SU-DHL-6 (cell line): Measurements from ENCODE around the gene IL17REL.

ENCODE experiments used
- H2AFZ ChIP-seq: fragments of 200-600 bp; sonication (generic); 2 replicates; pipeline ENCODE4 v1.6.1; 2014; ENCODE audit warnings: low read depth, mild to moderate bottlenecking, moderate library complexity, mixed read lengths, antibody characterized with exemption, low read length; ENCODE audit not compliant: severe bottlenecking
- H3F3A ChIP-seq: fragments of 200-600 bp; shearing (Covaris generic); 2 replicates; pipeline ENCODE4 v1.6.0; 2016; ENCODE audit warnings: antibody characterized with exemption, mild to moderate bottlenecking; ENCODE audit not compliant: insufficient read depth
- H3K27ac ChIP-seq: fragments of 200-600 bp; sonication (generic); 2 replicates; pipeline ENCODE4 v1.5.1; 2016; ENCODE audit warnings: low read depth, mild to moderate bottlenecking, low read length, moderate library complexity, mixed read lengths
- H3K27me3 ChIP-seq: fragments of 200-600 bp; sonication (generic), shearing (Covaris generic); 2 replicates; pipeline ENCODE4 v1.6.0; 2014; ENCODE audit warnings: mild to moderate bottlenecking, low read length
- H3K36me3 ChIP-seq: fragments of 200-600 bp; sonication (generic); 2 replicates; pipeline ENCODE4 v1.6.1; 2014; ENCODE audit warnings: mild to moderate bottlenecking, low read length, mixed read lengths
- H3K4me2 ChIP-seq: fragments of 300-600, 200-600 bp; shearing (Covaris generic), sonication (generic); 2 replicates; pipeline ENCODE4 v1.6.0; 2014; ENCODE audit warnings: low read length, low read depth, mild to moderate bottlenecking; ENCODE audit not compliant: poor library complexity, severe bottlenecking
- H3K4me3 ChIP-seq: fragments of 200-600 bp; sonication (generic); 2 replicates; pipeline ENCODE4 v1.5.1; 2014; ENCODE audit warnings: antibody characterized with exemption, low read length, mild to moderate bottlenecking, mixed read lengths; ENCODE audit not compliant: insufficient read depth, poor library complexity, severe bottlenecking
- H3K79me2 ChIP-seq: fragments of 200-600 bp; sonication (generic); 2 replicates; pipeline ENCODE4 v1.6.1; 2014; ENCODE audit warnings: mild to moderate bottlenecking, low read length, moderate library complexity; ENCODE audit not compliant: insufficient read depth
- H3K9ac ChIP-seq: fragments of 200-600 bp; sonication (generic); 2 replicates; pipeline ENCODE4 v1.7.0; 2014; ENCODE audit warnings: mild to moderate bottlenecking, low read length
- H3K9me2 ChIP-seq: fragments of 200-600 bp; sonication (generic); replicated peaks from 2 replicates; pipeline ENCODE4 v1.6.1; 2014; ENCODE audit warnings: low read length; ENCODE audit not compliant: insufficient read depth
- H3K9me3 ChIP-seq: fragments of 200-600 bp; sonication (generic); 2 replicates; pipeline ENCODE4 v1.6.1; 2014; ENCODE audit warnings: low read length, mixed read lengths; ENCODE audit not compliant: insufficient read depth
- H4K20me1 ChIP-seq: fragments of 200-600 bp; sonication (generic); 2 replicates; pipeline ENCODE4 v1.6.1; 2014; ENCODE audit warnings: low read depth, mild to moderate bottlenecking, antibody characterized with exemption, low read length, moderate library complexity, mixed read lengths
- CTCF ChIP-seq: fragments of 200-600 bp; sonication (generic); IDR thresholded peaks from one replicate; pipeline ENCODE4 v1.5.1; 2017; ENCODE audit warnings: antibody characterized with exemption, mild to moderate bottlenecking, low read length, moderate library complexity; ENCODE audit not compliant: insufficient read depth, poor library complexity, severe bottlenecking
- EZH2phosphoT487 ChIP-seq: fragments of 200-600 bp; sonication (generic), shearing (Covaris generic); conservative IDR thresholded peaks from 2 replicates; pipeline ENCODE4 v1.6.1; 2018; ENCODE audit warnings: mild to moderate bottlenecking, antibody characterized with exemption, low read length, moderate library complexity, mixed read lengths

The IL17REL gene

GRCh38 chr22:50014655-50015401 lies 2.3 kb upstream of the IL17REL start:
- H3K36me3 ChIP-seq: no peaks in the 10 kb centered on the region
- no peaks in the 10 kb centered on the region for H4K20me1 ChIP-seq
- H3K27ac ChIP-seq: no peak overlapping the region
- H3K4me2 ChIP-seq: no peak overlapping the region
- H3K27me3 ChIP-seq: no peaks in the 10 kb centered on the region
- H3K79me2 ChIP-seq: no peaks in the 10 kb centered on the region
- H3K9me2 ChIP-seq: no peaks in the 10 kb centered on the region
- TF ChIP-seq EZH2phosphoT487 (no peak), CTCF (no peak)
- no peaks in the 10 kb centered on the region for H3K9me3 ChIP-seq
- no peaks in the 10 kb centered on the region for H3F3A ChIP-seq
- no peak overlapping the region for H3K4me3 ChIP-seq
- H3K9ac ChIP-seq: no peak overlapping the region
- H2AFZ ChIP-seq: no peak overlapping the region

GRCh38 chr22:50014053-50014501 lies 1.5 kb upstream of the IL17REL start:
- Histone ChIP-seq H2AFZ (no peak overlapping the region), H3K4me2 (no peak overlapping the region), H3K9ac (no peak overlapping the region), H3K9me2 (no peaks in the 10 kb centered on the region), H3K79me2 (no peaks in the 10 kb centered on the region), H3K4me3 (no peak overlapping the region), H3K27ac (no peak overlapping the region), H3K27me3 (no peaks in the 10 kb centered on the region), H4K20me1 (no peaks in the 10 kb centered on the region), H3K9me3 (no peaks in the 10 kb centered on the region), H3F3A (no peaks in the 10 kb centered on the region), H3K36me3 (no peaks in the 10 kb centered on the region)
- TF ChIP-seq EZH2phosphoT487 (no peak), CTCF (no peak)

- no peak overlapping the region for H3K4me3 ChIP-seq
- H3K9ac ChIP-seq: no peak overlapping the region
- TF ChIP-seq EZH2phosphoT487: no peak
- TF ChIP-seq CTCF: no peak
- H2AFZ ChIP-seq: no peak overlapping the region
- no peak overlapping the region for H3K27ac ChIP-seq
- H3K9me3 ChIP-seq: no peaks in the 10 kb centered on the region
- H3F3A ChIP-seq: no peaks in the 10 kb centered on the region
- H3K79me2 ChIP-seq: no peaks in the 10 kb centered on the region
- no peaks in the 10 kb centered on the region for H3K27me3 ChIP-seq
- H3K9me2 ChIP-seq: no peaks in the 10 kb centered on the region
- no peaks in the 10 kb centered on the region for H3K36me3 ChIP-seq
- H4K20me1 ChIP-seq: no peaks in the 10 kb centered on the region
- no peak overlapping the region for H3K4me2 ChIP-seq
These were observed 936 bp downstream of the IL17REL start for GRCh38 chr22:50011447-50012210.
